Astrocyte of the cerebellum (primary cell): ENCODE results near the gene JSRP1.
"Not testable (repeated sequence)": the region's sequence is repeated elsewhere in the genome, so short reads cannot be mapped to it uniquely, and the experiment has no call there.

Experiments used
- DNase-seq: peaks from one replicate; pipeline ENCODE4 v3.0.0-alpha.2; 2011; ENCODE audit warnings: low read depth
- H3K4me3 ChIP-seq: 2 replicates; pipeline ENCODE4 v1.5.1; 2011; ENCODE audit warnings: mild to moderate bottlenecking, low read depth, low read length, moderate library complexity
- in situ Hi-C: cut with HindIII; loops from 2 replicates; pipeline ENCODE4 v1.10.0; 2017; ENCODE audit warnings: low sequenced_read_pairs
- TF ChIP-seq, protein P1 (sequence below): IDR thresholded peaks from 2 replicates; pipeline ENCODE4 v1.5.1; 2012; ENCODE audit warnings: low read length, low read depth, moderate library complexity, mild to moderate bottlenecking; ENCODE audit errors: missing control alignments

Gene JSRP1

DNA sequence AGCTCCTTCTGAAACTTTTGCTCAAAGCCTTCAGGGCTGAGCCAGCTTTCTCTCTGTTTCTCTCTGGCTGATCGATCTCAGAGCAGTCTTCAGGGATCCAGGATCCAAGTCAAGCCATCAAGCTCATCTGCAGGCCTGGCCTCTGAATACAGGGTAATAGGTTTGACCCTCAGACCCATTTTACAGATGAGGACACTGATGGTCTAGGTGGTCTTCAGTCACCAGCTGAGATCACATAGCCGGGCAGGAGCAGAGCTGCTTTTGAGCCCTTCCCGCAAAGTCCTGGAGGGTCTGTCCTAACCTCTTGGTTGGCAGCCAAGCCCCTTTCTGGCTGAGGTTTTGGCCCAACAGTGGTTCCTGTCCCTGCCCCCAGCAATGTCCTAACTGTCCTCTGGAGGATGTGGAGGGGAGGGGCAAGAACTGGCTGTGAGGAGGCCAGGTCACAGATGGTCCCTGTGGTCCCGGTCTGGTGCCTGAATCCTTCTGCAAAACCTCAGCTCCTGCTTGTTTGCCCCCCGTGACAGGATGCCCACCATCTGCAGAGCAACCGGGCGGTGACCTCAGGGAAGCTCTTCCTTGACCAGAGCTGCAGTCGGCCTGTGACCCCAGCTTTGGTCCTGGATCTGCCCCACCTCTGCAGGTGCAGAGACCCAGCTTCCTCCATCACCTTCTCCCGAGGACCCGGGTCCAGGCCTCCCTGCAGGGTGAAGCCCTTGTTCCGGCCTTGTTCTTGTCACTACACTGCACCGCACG is 31.5 kb upstream of the JSRP1 start:
- no peak overlapping the region for H3K4me3 ChIP-seq
- DNase-seq: no peak
- TF ChIP-seq, protein P1, sequence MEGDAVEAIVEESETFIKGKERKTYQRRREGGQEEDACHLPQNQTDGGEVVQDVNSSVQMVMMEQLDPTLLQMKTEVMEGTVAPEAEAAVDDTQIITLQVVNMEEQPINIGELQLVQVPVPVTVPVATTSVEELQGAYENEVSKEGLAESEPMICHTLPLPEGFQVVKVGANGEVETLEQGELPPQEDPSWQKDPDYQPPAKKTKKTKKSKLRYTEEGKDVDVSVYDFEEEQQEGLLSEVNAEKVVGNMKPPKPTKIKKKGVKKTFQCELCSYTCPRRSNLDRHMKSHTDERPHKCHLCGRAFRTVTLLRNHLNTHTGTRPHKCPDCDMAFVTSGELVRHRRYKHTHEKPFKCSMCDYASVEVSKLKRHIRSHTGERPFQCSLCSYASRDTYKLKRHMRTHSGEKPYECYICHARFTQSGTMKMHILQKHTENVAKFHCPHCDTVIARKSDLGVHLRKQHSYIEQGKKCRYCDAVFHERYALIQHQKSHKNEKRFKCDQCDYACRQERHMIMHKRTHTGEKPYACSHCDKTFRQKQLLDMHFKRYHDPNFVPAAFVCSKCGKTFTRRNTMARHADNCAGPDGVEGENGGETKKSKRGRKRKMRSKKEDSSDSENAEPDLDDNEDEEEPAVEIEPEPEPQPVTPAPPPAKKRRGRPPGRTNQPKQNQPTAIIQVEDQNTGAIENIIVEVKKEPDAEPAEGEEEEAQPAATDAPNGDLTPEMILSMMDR: no peak
- in situ Hi-C loops: no loop called here

DNA sequence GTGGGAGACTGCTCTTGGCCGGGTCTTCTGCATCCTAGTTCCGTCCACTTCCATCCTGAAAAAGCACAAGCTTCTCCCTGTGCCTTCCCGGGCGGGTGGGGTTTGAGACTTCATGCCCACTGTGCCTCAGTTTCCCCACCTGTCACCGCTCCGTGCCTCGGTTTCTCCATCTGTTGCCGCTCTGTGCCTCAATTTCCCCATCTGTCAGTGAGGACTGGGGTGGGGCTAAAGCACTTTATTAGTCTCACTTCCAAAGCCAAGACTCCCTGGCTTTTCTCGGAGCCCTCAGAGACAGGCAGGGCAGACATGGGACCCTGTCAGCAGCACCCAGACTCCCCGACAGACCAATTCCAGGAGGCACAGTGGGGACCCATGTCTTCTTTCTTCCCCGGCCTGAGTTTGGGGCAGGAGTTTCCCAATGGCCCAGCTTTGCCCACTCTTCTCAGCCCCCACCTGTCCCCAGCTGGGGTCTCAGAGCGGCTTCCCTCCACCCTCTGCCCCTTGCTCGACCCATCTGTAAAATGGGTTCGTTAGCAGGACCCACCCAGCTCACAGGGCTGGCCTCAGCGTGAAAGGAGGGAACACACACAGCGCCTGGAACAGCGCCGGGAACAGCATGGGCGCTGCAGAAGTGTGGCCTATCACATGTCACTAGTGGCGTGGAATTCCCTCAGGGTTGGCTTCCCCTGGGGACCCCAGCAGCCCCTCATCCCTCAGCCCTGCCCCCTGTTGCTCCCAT is 30.4 kb upstream of the JSRP1 start:
- TF ChIP-seq, protein P1: no peak
- H3K4me3 ChIP-seq: no peak overlapping the region
- no peak for DNase-seq
- in situ Hi-C loops: no loop called here

DNA sequence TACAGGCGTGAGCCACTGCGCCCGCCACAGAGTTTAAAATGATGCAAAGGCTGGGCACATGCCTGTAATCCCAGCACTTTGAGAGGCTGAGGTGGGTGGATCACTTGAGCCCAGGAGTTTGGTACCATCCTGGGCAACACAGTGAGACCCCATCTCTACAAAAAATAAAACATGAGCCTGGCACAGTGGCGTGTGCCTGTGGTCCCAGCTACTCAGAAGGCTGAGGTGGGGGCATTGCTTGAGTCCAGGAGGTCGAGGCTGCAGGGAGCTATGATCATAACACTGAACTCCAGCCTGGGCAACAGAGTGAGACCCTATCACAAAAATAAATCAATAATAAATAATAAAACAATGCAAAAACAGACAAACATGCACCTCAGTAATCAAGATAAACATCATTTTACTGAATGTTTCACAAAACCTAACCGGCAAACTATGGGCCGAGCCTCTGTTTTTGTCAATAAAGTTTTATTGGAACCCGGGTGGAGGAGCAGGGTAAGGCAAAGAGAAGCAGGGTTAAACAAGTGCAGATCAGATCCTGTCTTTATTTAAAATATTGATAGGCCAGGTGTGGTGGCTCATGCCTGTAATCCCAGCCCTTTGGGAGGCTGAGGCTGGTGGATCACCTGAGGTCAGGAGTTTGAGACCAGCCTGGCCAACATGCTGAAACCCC is 27.8 kb upstream of the JSRP1 start:
- in situ Hi-C loops: no loop called here
- TF ChIP-seq, protein P1: no peak
- H3K4me3 ChIP-seq: no peak overlapping the region
- DNase-seq: no peak

DNA sequence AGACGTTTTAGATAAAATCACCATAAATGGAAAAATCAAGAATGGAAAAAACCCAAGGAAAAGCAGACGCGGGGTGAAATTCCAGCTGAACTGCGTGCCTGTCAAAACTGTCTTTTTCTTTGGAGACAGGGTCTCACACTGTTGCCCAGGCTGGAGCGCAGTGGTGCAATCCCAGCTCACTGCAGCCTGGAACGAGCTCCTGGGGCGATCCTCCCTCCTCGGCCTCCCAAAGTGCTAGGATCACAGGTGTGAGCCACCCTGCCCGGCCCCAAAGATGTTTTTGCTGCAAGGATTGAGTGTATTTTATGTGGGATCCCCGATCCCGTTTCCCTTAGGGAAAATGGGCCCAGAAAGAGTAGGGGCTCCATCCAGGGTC is 26.6 kb upstream of the JSRP1 start:
- DNase-seq: no peak
- in situ Hi-C loops: no loop called here
- no peak overlapping the region for H3K4me3 ChIP-seq
- TF ChIP-seq, protein P1: no peak

DNA sequence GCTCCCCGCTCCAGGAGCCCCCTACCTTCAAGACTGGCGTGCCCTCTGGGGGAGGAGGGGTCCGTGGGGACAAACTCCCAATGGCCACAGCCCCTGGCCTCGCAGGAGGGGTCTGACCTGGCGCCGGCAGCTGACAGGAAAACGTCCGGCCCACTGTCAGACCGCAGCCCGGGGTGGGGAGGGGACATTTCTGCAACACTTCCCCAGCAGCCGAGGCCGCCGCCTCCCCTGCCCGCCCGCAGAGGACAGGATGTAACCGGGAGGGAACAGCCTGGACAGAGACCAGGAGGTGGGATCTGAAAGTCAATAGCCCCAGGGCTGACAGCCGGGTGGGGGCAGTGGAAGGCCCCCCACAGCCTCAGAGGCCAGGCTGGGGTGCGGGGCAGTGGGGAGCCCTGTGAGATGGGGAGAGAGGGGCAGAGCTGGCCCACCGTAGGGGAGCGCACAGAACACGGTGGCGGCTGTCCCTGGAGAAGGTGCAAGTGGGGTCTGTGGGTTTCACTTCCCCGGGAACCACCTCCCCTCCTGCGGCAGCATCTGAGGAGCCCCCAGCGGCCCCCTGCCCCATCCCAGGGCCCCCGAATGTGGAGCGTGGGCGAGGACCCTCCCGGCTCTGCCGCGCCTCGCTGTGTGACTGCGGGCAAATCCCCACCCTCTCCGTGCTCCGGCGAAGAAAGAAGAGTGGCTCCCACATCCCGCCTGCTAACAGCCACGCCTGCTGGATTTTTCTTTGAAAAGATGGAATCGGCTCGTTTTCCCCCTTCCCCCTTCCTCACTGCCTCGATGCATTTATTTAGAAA is 26.0 kb upstream of the JSRP1 start, which contains the start of gene PEAK3:
TSS of gene PEAK3 (minus strand) at position 114 of the 800 bp plus-strand sequence. CDS start 1,244 bp downstream, outside the sequence.
- no peak for DNase-seq
- peak within 1 kb of the TSS; percentile 18 for H3K4me3 ChIP-seq
- in situ Hi-C loops: no loop called here
- TF ChIP-seq, protein P1: no peak

DNA sequence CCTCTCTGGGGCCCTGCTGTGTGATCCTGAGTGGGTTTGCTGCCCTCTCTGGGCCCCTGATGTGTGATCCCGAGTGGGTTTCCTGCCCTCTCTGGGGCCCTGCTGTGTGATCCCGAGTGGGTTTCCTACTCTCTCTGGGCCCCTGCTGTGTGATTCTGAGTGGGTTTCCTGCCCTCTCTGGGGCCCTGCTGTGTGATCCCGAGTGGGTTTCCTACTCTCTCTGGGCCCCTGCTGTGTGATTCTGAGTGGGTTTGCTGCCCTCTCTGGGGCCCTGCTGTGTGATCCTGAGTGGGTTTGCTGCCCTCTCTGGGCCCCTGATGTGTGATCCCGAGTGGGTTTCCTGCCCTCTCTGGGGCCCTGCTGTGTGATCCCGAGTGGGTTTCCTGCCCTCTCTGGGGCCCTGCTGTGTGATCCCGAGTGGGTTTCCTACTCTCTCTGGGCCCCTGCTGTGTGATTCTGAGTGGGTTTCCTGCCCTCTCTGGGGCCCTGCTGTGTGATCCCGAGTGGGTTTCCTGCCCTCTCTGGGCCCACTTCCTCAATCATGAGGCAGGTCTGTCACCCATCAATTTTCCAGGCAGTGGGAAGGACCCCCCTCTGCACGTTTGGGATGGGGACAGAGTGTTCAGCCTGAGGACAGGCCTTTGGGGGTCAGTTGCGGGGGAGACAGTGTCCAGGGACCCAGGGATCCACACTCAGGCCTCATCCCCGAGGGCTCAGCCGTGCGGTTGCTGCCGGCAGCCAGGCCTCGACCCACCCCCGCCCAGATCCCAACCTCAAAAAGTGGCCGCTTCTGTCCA is 25.2 kb upstream of the JSRP1 start:
- H3K4me3 ChIP-seq: peak overlapping the region; percentile 18
- in situ Hi-C loops, DNase-seq: not testable (repeated sequence)
